Breast epithelium (tissue), 3 donors: ENCODE measurements around the gene COMMD7.

ENCODE experiments used
- POLR2A ChIP-seq: fragments of 450-650 bp; IDR thresholded peaks from one replicate; pipeline ENCODE4 v1.6.1; 2016; ENCODE audit warnings: antibody characterized with exemption, mild to moderate bottlenecking, moderate library complexity
- TF ChIP-seq, protein P1 (sequence below), 3 donors: fragments of 450-650 bp; IDR thresholded peaks; one replicate each; pipeline ENCODE4 v1.5.1; 2016 to 2017; ENCODE audit warnings: antibody characterized with exemption in 3 of 3, mild to moderate bottlenecking in 3 of 3, moderate library complexity in 3 of 3

DNA sequence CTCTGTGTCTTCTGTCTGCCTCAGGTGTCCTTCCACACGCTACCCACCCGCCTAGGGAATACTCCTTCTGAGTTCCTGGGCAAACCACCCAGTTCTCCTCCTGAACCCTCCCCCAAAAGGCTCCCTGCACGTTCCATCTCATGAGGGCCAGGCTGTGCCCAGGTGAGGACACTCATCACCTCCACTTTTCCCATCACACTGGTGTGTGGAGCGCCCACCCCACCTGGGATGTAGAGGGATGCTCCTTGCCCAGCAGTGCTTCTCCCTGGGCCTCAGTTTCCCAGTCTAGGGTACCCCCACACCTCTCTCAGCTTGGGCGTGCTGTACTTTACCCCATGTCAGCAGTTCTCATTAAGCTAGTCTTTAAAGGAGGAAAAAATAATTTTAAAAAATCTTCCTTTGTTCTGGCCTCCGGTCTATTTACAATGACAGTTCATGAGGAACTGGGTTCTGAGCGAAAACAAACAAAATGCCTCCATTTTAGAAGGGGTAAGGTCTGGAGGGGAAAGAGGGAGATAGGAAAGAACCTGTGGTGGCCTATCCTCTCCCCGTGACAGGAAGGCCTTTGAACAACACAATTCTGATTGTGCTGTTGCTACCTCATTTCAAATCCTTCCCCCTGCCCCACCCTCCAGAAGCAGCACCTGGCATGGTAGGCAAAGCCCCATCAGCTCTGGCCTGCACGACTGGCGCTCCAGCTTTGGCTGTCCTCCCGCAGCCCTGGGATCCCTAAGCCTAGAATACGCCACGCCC is 67.9 kb downstream of the COMMD7 start:
- TF ChIP-seq, protein P1, sequence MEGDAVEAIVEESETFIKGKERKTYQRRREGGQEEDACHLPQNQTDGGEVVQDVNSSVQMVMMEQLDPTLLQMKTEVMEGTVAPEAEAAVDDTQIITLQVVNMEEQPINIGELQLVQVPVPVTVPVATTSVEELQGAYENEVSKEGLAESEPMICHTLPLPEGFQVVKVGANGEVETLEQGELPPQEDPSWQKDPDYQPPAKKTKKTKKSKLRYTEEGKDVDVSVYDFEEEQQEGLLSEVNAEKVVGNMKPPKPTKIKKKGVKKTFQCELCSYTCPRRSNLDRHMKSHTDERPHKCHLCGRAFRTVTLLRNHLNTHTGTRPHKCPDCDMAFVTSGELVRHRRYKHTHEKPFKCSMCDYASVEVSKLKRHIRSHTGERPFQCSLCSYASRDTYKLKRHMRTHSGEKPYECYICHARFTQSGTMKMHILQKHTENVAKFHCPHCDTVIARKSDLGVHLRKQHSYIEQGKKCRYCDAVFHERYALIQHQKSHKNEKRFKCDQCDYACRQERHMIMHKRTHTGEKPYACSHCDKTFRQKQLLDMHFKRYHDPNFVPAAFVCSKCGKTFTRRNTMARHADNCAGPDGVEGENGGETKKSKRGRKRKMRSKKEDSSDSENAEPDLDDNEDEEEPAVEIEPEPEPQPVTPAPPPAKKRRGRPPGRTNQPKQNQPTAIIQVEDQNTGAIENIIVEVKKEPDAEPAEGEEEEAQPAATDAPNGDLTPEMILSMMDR (IDR thresholded peaks at IDR 0.05) = no peak
- no peak for TF ChIP-seq POLR2A
